HEK293 (cell line): ENCODE results near the gene GIMAP1.
A peak's percentile ranks its signal among the peaks of the same experiment; 100 is the strongest.

ENCODE experiments used
- CTCF ChIA-PET: fragments of 350-600 bp; formaldehyde crosslinking; extraction: SDS; loops from one replicate; lab custom pipeline; 2021; ENCODE audit warnings: antibody characterized with exemption; lab: Yijun Ruan, JAX
- POLR2A ChIA-PET: fragments of 300-600 bp; formaldehyde crosslinking; extraction: SDS; loops from one replicate; lab custom pipeline; 2020; ENCODE audit warnings: antibody characterized with exemption, inconsistent platforms; lab: Yijun Ruan, JAX
- H3K27ac ChIP-seq: fragments of 200-500 bp; sonication (Bioruptor generic); 2 replicates; pipeline ENCODE4 v1.5.1; 2014; ENCODE audit warnings: low read depth, low read length, control low read depth, inconsistent platforms; ENCODE audit errors: extremely low read depth
- H3K36me3 ChIP-seq, 2 experiments: fragments of 200-500 bp in 1 of 2; sonication (Bioruptor generic) in 1 of 2; 1 replicate in 1 of 2; 2 replicates in 1 of 2; pipeline ENCODE4 v1.5.1; 2014 to 2017; ENCODE audit warnings: inconsistent platforms in 2 of 2, low read length in 2 of 2; ENCODE audit not compliant: control insufficient read depth in 2 of 2, insufficient read depth in 1 of 2
- H3K4me1 ChIP-seq: fragments of 200-500 bp; sonication (Bioruptor generic); 2 replicates; pipeline ENCODE4 v1.5.1; 2014; ENCODE audit warnings: mild to moderate bottlenecking, low read length, inconsistent platforms; ENCODE audit not compliant: control insufficient read depth, insufficient read depth
- H3K4me3 ChIP-seq: 2 replicates; pipeline ENCODE4 v1.5.1; 2011; ENCODE audit warnings: low read depth, mild to moderate bottlenecking, control low read depth, low read length, moderate library complexity
- H3K9me3 ChIP-seq: fragments of 200-500 bp; sonication (Bioruptor generic); 2 replicates; pipeline ENCODE4 v1.5.1; 2014; ENCODE audit warnings: low read depth, low read length, inconsistent platforms; ENCODE audit not compliant: control insufficient read depth, insufficient read depth
- FEZF1 ChIP-seq: fragments of 450-650 bp; formaldehyde crosslinking; IDR thresholded peaks from 2 replicates; pipeline ENCODE4 v1.5.1; 2016; ENCODE audit warnings: missing biosample characterization, missing genetic modification characterization
- GFI1B ChIP-seq: fragments of 450-650 bp; formaldehyde crosslinking; IDR thresholded peaks from 2 replicates; pipeline ENCODE4 v1.5.1; 2016; ENCODE audit warnings: missing biosample characterization, missing genetic modification characterization
- GLI2 ChIP-seq: fragments of 450-650 bp; formaldehyde crosslinking; IDR thresholded peaks from 2 replicates; pipeline ENCODE4; 2017; ENCODE audit warnings: missing biosample characterization, missing genetic modification characterization, low read depth, borderline replicate concordance
- MYNN ChIP-seq: fragments of 450-650 bp; formaldehyde crosslinking; IDR thresholded peaks from 2 replicates; pipeline ENCODE4 v1.5.1; 2016; ENCODE audit warnings: missing biosample characterization, missing genetic modification characterization, borderline replicate concordance
- SETDB1 ChIP-seq: IDR thresholded peaks from one replicate; pipeline ENCODE4 v1.6.1; 2017; ENCODE audit warnings: mild to moderate bottlenecking, low read length, moderate library complexity, mixed read lengths; ENCODE audit not compliant: insufficient read length
- ZBTB17 ChIP-seq: fragments of 450-650 bp; formaldehyde crosslinking; IDR thresholded peaks from 2 replicates; pipeline ENCODE4 v1.5.1; 2016; ENCODE audit warnings: missing biosample characterization, missing genetic modification characterization
- ZFP69B ChIP-seq: fragments of 450-650 bp; formaldehyde crosslinking; IDR thresholded peaks from 2 replicates; pipeline ENCODE4 v1.5.1; 2016; ENCODE audit warnings: missing biosample characterization, missing genetic modification characterization
- ZNF146 ChIP-seq: fragments of 450-650 bp; formaldehyde crosslinking; IDR thresholded peaks from 2 replicates; pipeline ENCODE4 v1.5.1; 2016; ENCODE audit warnings: missing biosample characterization, missing genetic modification characterization
- ZNF157 ChIP-seq: fragments of 450-650 bp; formaldehyde crosslinking; IDR thresholded peaks from 2 replicates; pipeline ENCODE4 v1.5.1; 2016; ENCODE audit warnings: missing biosample characterization, missing genetic modification characterization
- ZNF175 ChIP-seq: fragments of 450-650 bp; formaldehyde crosslinking; IDR thresholded peaks from 2 replicates; pipeline ENCODE4 v1.5.1; 2016; ENCODE audit warnings: missing biosample characterization, missing genetic modification characterization
- ZNF184 ChIP-seq: fragments of 450-650 bp; IDR thresholded peaks from 2 replicates; pipeline ENCODE4 v1.5.1; 2018; ENCODE audit warnings: missing biosample characterization, mild to moderate bottlenecking, missing genetic modification characterization
- ZNF239 ChIP-seq: fragments of 450-650 bp; formaldehyde crosslinking; IDR thresholded peaks from 2 replicates; pipeline ENCODE4 v1.5.1; 2016; ENCODE audit warnings: missing biosample characterization, missing genetic modification characterization
- ZNF521 ChIP-seq: fragments of 450-650 bp; formaldehyde crosslinking; IDR thresholded peaks from 2 replicates; pipeline ENCODE4 v1.5.1; 2017; ENCODE audit warnings: missing biosample characterization, mild to moderate bottlenecking, missing genetic modification characterization
- ZNF560 ChIP-seq: fragments of 450-650 bp; formaldehyde crosslinking; IDR thresholded peaks from 2 replicates; pipeline ENCODE4 v1.5.1; 2017; ENCODE audit warnings: missing biosample characterization, missing genetic modification characterization, borderline replicate concordance
- ZNF658 ChIP-seq: fragments of 450-650 bp; formaldehyde crosslinking; IDR thresholded peaks from 2 replicates; pipeline ENCODE4; 2016; ENCODE audit warnings: missing biosample characterization, missing genetic modification characterization
- ZSCAN23 ChIP-seq: fragments of 450-650 bp; formaldehyde crosslinking; IDR thresholded peaks from 2 replicates; pipeline ENCODE4 v1.5.1; 2016; ENCODE audit warnings: missing biosample characterization, missing genetic modification characterization
- TF ChIP-seq, protein P1 (sequence below): fragments of 450-650 bp; formaldehyde crosslinking; IDR thresholded peaks from 2 replicates; pipeline ENCODE4 v1.5.1; 2016; ENCODE audit warnings: missing biosample characterization, missing genetic modification characterization
- TF ChIP-seq, protein P2 (sequence below): fragments of 450-650 bp; IDR thresholded peaks from 2 replicates; pipeline ENCODE4 v1.5.1; 2018; ENCODE audit warnings: missing biosample characterization, mild to moderate bottlenecking, missing genetic modification characterization

GIMAP1 gene

DNA sequence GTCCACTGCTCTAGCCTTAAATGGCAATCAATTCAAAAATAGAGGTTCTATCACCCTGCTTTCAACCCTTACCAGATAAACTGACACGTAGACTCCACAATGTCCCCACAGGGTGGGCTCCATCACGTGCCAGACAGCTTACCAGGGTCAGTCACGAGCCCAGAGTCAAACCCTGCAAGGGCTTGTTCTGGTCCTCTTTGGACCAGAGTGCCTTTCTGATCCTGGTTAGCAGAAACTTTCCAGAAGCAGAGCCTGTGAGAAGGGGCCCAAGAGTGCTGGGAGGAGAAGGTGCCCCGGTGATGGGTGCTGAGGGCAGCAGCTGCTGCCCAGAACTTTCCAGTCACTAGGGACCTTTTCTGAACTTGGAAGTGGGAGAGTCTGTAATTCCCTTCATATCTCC lies 20.5 kb downstream of the GIMAP1 start:
- H3K4me3 ChIP-seq: no peak overlapping the region

DNA sequence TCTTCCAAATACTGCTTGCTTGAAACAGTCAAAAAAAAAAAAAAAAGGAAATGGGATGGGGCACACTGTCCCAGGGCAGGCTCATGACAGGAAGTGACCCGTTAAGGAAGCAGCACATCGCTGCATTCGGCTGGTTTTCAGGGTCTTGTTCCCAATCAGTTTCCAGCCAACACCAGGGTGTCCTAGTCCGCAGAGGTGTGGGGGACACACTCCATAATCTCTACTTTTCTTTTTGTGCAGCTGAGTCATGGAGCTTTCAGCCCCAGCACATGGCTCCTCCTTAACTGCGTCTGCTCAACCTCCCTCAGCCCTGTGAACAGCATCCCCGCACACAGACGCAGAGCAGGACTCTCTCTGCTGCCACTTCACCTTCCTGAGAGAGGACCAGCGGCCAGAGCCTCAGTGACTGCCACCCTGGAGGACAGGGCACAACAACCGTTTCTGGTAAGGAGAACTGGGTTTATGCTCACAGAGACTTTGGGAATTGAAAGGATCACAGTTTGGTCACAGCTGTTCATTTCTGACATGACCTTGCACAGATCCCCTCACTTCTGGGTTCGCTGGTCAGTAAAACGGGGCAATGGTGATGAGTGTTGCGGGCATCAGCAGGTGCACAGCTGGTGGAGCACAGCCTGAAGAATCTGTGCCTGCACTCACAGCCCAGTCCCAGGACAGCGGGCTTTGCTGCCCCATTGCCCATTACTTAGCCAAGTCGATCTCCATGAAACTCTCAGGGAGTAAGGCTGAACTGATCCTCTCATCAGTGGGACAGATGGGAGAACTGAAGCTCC lies 21.0 kb downstream of the GIMAP1 start, which contains the start of gene GIMAP5:
Gene GIMAP5 (plus strand): TSS at position 154 of the 791 bp plus-strand sequence. CDS start 3,467 bp downstream, outside the sequence.
- no peak within 1 kb of the TSS for H3K4me3 ChIP-seq
- H3K36me3 ChIP-seq: no peaks in the 10 kb centered on the region
- TF ChIP-seq ZNF175 (tag by site-specific recombination) (no peak), ZBTB17 (tag by site-specific recombination) (peak; percentile 13; the same call in 1 of the 2 replicates), FEZF1 (tag by site-specific recombination) (no peak), ZNF146 (tag by site-specific recombination) (no peak), ZNF521 (tag by site-specific recombination) (no peak)
- TF ChIP-seq, protein P1, sequence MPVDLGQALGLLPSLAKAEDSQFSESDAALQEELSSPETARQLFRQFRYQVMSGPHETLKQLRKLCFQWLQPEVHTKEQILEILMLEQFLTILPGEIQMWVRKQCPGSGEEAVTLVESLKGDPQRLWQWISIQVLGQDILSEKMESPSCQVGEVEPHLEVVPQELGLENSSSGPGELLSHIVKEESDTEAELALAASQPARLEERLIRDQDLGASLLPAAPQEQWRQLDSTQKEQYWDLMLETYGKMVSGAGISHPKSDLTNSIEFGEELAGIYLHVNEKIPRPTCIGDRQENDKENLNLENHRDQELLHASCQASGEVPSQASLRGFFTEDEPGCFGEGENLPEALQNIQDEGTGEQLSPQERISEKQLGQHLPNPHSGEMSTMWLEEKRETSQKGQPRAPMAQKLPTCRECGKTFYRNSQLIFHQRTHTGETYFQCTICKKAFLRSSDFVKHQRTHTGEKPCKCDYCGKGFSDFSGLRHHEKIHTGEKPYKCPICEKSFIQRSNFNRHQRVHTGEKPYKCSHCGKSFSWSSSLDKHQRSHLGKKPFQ: no peak
- no peak within 1 kb of the TSS for H3K27ac ChIP-seq
- POLR2A ChIA-PET: no interaction called here
- no peaks in the 10 kb centered on the region for H3K4me1 ChIP-seq
- no peaks in the 10 kb centered on the region for H3K9me3 ChIP-seq
- CTCF ChIA-PET: interaction anchor here (0.7 kb wide), 1 partner anchor 424 kb away, joined by 3 read pairs; no protein-coding TSS in a partner anchor

More for the DNA sequence above, 20.5 kb downstream of the GIMAP1 start:
- ChIA-PET CTCF (interaction anchor here (0.7 kb wide), 1 partner anchor 423 kb away, joined by 3 read pairs; no protein-coding TSS in a partner anchor), POLR2A (no interaction called here)
- no peak for TF ChIP-seq ZNF658 (tag by site-specific recombination)
- no peak for TF ChIP-seq ZNF157 (tag by site-specific recombination)
- no peak for TF ChIP-seq SETDB1
- TF ChIP-seq ZNF560 (tag by site-specific recombination): no peak
- no peak for TF ChIP-seq GLI2 (tag by site-specific recombination)
- no peaks in the 10 kb centered on the region for H3K4me1 ChIP-seq
- H3K9me3 ChIP-seq: no peaks in the 10 kb centered on the region
- H3K36me3 ChIP-seq: no peaks in the 10 kb centered on the region
- H3K27ac ChIP-seq: no peak overlapping the region

DNA sequence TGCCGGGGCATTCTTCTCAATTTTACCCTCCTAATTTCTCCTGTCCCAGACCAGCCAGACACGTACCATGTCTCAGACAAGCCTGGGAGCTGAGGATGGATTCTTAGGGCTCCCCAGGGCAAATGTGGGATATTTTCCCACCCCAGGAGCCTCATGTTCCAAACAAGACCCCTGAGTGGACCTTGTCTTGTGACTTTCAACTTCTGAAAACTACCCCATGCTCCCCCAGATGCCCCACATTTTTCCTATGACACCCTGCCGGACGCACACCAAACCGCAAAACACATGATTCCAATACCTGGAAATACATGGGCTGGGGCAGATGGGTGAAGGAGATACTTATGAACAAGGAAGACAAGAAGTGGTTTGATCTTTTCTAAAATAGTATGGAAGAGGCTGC lies 21.7 kb downstream of the GIMAP1 start:
- H3K27ac ChIP-seq: no peak overlapping the region
- POLR2A ChIA-PET: no interaction called here
- CTCF ChIA-PET: interaction anchor here (0.7 kb wide), 1 partner anchor 140 kb away, joined by 3 read pairs; no protein-coding TSS in a partner anchor

DNA sequence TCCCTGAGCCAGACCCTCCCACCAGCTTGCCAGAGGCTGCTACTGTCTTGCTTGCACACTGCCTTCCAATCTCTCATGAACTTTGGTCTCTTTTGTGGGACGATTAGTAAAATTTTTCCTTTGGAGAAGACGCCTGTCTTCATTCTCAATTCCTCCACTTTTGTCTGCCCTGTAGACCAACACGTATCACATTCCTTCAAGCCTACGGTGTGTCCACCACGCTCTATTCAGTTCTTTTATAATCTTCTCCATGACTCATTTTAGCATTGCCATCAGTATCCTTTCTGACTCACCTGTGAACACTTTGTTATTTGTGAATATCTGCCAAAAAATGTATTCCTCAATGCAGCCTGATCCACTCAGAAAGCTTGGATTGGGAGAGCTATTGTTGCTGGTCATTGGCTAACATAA lies 22.2 kb downstream of the GIMAP1 start:
- H3K36me3 ChIP-seq: no peaks in the 10 kb centered on the region
- H3K4me3 ChIP-seq: no peak overlapping the region
- CTCF ChIA-PET: interaction anchor here (0.7 to 1.4 kb wide), 3 partner anchors 137 to 224 kb away, joined by 3 read pairs; no protein-coding TSS in a partner anchor
- H3K27ac ChIP-seq: no peak overlapping the region
- H3K9me3 ChIP-seq: no peaks in the 10 kb centered on the region
- TF ChIP-seq ZFP69B (tag by site-specific recombination): no peak
- no peak for TF ChIP-seq ZNF184 (tag by site-specific recombination)
- no peak for TF ChIP-seq GFI1B (tag by site-specific recombination)
- TF ChIP-seq ZNF239 (tag by site-specific recombination): no peak
- no peak for TF ChIP-seq ZNF521 (tag by site-specific recombination)
- TF ChIP-seq, all 188 proteins: peak for 0
- POLR2A ChIA-PET: no interaction called here
- H3K4me1 ChIP-seq: no peaks in the 10 kb centered on the region

More for the DNA sequence above, 21.7 kb downstream of the GIMAP1 start:
- no peak overlapping the region for H3K4me3 ChIP-seq
- no peaks in the 10 kb centered on the region for H3K4me1 ChIP-seq
- TF ChIP-seq MYNN (no peak), ZSCAN23 (tag by site-specific recombination) (no peak)
- TF ChIP-seq, protein P2, sequence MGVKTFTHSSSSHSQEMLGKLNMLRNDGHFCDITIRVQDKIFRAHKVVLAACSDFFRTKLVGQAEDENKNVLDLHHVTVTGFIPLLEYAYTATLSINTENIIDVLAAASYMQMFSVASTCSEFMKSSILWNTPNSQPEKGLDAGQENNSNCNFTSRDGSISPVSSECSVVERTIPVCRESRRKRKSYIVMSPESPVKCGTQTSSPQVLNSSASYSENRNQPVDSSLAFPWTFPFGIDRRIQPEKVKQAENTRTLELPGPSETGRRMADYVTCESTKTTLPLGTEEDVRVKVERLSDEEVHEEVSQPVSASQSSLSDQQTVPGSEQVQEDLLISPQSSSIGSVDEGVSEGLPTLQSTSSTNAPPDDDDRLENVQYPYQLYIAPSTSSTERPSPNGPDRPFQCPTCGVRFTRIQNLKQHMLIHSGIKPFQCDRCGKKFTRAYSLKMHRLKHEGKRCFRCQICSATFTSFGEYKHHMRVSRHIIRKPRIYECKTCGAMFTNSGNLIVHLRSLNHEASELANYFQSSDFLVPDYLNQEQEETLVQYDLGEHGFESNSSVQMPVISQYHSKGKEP (tag by site-specific recombination): no peak
- TF ChIP-seq, all 188 proteins: peak for 0
- no peaks in the 10 kb centered on the region for H3K9me3 ChIP-seq
- H3K36me3 ChIP-seq: no peaks in the 10 kb centered on the region
